ENCODE results near the gene DBH.

The DBH gene

DNA sequence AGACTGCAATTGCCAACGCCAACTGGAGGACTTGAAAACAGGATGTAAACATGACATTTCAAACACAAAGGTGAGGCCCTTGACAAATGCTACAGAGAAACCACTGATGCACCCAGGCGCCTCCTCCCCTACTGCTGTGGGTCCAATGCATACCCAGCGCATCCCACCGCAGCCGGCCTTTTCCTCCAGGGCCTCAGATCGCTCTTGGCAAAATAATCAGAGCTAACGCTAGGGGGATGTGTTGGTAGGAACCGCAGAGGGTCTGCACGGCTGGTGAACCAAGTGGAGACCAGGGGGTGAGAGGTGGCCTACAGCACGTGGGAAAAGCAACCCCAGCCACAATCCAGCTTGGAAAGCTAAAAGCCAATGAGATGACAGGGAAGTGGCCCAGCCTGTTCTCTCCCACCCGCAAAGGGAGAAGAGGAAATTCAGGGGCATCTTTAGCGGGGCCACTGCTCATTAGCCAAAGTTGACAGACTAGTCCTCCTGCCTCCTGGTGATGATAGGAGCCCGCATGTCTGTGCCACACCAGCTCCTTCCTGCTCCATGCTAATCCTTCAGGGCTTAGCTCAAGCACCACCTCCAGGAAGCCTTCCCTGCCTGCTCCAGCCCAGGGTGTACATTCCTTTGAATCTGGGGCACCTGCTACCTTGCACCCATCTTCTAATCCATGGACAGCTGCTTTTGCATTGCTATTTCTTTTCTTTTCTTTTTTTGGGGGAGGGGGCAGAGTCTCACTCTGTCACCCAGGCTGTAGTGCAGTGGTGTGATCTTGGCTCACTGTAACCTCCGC, 32.8 kb upstream of the DBH start:
- H3K4me3 ChIP-seq (ENCODE audit: low read depth, low read length) = no peak overlapping the region

DNA sequence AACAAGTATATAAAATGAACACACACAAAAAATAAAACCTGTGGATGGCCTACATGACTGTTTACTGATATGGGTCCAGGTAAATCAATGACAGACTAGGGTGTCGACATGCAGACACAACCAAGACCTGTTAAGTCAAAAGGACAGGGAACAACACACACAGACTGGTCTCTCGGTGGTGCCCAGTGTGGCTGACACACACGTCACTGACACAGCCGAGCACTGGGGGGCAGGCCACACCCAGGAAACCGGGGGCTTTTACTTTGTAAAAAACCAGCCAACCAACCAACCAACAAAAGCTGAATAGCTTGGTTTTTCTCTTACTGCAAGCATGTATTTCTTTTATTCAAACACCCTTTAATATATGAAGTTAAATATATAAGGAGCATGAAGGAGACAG, 31.9 kb upstream of the DBH start:
- H3K4me3 ChIP-seq (ENCODE audit: low read depth, low read length) = no peak overlapping the region

DNA sequence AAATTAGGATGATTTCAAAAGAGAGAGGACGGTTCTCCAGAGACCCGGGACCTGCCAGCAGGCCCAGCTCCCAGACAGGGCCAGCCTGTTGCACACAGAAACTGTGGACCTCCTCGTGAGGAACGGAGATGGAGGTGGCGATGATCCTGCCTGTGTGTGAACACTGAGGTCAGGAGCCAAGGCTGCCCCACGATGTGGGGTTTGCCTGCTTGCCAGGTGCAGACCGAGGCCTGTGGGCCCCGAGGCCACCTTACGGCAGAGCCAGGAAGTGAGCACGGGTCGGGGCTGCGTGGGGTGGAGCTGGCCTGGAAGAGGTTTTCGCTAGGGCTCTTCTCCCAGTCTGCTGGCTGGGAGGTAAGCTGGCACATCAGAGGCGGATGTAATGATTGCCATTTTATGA, 31.3 kb upstream of the DBH start:
- H3K4me3 ChIP-seq (ENCODE audit: low read depth, low read length) = no peak overlapping the region

DNA sequence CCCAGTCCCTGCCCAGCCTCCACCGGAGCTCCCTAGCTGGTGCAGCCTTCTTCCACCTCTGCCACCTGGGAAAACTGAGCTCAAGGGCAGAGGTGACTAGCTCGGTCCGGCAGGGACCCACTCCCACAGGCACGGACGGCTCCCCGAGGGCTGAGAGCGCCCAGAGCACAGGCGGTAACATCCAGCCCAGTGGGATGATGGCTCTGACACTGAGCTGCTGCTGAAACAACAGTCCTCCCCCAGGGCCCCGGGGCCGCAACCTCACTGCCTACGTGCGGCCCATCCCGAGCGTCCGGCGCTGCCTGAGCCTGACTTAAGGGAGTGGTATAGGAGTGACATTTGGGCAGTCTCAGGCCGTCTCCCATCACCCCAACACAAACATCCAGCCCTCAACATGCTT, 30.7 kb upstream of the DBH start:
- H3K4me3 ChIP-seq (ENCODE audit: low read depth, low read length) = no peak overlapping the region

DNA sequence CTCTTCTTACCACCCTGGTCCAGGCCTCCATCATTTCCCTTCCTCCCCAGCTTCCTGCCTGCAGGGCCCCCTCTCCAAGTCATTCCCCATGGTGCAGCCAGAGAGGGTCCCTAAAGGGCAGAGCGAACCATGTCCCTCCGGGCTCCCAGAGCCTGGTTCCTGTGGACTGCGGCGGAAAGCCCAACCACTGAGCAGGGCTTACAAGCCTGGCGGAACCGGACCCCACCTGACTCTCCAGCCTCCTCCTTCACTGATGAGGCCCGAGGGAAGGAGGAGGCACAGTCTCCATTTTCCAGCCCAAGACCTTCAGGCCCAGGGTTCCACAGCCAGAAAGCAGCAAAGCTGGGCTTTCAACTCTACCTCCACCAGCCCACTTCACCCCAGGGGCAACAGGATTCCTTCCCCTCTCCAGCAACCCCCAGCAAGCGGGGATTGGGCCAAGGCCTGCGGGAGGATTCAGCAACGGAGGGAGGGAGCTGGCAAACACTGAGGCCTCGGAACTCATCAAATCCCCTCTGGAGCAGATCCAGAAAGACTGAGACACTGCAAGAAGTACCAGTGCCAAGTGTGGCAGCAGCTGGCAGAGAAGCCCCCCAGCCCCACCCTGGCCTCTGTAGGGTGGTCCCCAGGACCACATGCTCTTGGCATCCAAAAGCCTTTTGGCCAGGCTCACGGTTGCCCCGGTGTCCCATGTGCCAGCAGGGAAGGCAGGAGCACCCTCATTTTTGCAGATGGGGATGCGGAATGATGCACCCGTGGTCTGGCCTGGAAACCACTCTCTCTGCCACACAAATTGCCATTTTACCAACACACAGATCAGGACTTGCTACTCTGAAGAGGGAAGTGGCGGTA, 30.1 kb upstream of the DBH start:
- no peak overlapping the region for H3K4me3 ChIP-seq (ENCODE audit: low read depth, low read length)

DNA sequence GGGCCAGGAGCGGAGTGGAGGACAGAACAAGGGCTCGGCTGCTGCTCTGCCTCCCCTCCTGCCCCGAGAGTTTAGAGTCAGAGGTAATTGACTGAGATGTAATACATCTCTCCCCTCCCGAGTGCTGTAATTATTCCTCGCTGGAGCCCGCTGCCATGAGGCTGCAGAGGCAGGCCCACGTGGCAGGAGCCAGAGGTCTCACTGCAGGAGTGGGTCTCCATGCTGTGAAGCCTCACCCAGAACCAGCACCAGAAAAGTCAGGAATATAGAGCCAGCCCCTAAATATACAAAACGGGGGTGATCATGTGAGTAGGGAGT, 29.5 kb upstream of the DBH start:
- no peak overlapping the region for H3K4me3 ChIP-seq (ENCODE audit: low read depth, low read length)

DNA sequence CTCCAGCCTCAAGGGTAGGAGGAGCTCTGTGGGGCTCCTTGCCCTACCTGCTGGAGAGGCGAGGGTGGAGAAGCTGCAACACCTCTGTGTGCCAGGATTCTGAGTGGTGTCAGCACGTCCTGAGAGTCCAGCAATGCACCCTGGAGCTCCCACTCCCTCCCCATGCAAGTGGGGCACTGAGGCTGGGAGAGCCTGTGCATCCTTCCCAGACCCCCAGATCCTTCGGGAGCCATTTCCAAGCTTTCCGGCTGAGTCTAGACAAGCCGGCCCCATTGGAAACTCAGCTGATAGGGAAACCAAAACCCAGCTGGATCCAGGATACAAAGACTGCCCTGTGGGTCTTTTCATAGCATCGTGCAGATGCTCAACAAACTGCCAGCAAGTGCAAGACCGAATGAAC, 28.8 kb upstream of the DBH start:
- H3K4me3 ChIP-seq (ENCODE audit: low read depth, low read length) = no peak overlapping the region

DNA sequence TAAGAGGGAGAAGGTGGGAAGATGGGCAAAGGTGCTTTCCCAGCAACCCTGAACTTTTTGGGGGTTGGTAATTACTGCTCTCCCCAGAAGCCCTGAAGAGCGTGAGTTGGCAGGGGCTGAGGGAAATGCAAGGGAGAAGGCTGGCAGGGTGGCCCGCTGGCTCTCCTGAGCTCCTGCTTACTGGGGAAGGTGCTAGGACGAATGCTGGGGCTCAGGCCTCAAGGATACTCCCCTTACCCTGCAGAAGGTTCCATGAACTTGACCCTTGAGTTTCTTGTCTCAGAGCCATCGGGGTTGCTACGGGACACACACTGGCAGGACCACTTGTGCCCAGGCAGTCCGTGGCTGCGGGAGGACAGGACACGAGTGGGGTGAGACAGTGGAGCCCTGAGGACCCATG, 28.2 kb upstream of the DBH start:
- H3K4me3 ChIP-seq (ENCODE audit: low read depth, low read length) = no peak overlapping the region

DNA sequence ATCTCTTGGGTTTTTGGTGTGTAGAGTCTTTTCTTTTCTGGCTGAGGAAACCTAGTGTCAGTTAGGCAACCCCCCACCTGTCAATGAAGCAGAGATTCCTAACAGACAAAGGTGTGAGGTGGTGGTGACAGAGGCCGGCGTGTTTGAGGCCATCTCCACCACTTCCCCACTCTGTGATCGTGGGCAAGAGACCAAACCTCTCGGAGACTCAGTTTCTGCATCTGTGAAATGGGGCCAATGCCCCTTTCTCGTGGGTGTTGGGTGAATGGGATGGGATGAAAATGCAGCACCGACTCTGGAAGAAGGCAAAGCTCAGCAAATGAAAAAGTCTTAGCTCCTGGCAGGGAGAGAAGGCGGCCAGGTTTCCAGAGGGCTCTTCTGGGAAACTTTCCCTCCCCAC, 27.8 kb upstream of the DBH start:
- no peak overlapping the region for H3K4me3 ChIP-seq (ENCODE audit: low read depth, low read length)

DNA sequence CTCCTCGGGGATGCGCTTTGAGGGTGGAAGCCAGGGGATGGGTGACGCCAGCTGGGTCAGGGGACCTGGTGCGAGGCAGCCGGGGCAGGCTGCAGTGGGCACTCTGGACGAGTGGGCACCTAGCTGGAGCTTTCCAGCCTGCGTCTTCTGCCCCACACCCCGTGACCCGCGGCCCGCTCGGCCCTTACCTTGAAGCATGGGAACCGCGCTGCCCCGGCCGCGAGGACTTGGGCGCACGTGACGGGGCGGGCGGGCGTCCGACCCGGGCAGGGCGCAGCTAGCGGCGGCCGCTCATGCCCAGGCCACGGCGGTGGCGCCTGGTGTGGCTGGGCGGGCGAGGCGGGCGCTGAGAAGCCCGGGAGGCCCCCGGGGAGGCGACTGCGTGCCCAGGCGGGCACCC, 27.3 kb upstream of the DBH start:
- H3K4me3 ChIP-seq (ENCODE audit: low read depth, low read length) = no peak overlapping the region

DNA sequence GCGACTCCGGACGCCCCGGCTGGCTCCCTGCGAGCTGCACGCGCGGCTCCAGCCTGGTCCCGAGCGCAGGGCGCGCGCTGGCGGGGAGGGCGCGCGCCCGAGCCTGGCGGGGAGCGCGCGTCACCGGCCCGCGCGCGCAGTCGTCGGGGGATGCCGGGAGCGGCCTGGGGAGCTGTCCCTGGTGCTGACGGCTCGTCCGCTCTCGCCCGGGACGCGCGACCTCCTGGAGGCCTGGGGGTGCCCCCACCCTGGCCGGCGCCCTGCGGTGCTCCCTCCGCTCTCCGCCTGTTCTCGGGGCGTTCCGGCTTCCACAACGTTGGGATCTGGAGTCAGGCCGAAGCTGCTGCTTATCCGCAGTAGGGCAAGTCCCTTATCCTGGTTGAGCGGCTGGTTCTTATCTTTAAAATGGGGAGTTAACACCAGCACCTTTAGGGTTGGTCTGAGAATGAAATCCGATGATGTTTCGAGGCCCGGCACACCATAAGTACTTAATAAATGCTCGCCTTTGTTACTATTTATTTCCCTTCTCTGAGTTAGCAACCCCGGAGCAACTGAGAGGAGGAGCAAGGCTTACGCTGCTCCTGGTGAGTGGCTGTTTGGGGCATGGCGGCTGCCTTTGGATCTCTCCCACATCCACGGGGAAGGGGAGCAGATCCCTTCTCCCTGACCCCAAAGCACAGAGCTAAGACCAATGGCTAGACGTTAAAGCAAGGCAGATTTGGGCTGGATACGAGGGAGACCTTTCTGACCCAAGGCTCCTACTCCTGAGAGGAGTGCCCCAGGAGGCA, 26.7 kb upstream of the DBH start, which contains the start of gene FAM163B:
Gene FAM163B (minus strand): TSS at position 79 of the 788 bp plus-strand sequence. CDS start 29,166 bp downstream, outside the sequence.
- H3K4me3 ChIP-seq (ENCODE audit: low read depth, low read length) = no peak within 1 kb of the TSS

DNA sequence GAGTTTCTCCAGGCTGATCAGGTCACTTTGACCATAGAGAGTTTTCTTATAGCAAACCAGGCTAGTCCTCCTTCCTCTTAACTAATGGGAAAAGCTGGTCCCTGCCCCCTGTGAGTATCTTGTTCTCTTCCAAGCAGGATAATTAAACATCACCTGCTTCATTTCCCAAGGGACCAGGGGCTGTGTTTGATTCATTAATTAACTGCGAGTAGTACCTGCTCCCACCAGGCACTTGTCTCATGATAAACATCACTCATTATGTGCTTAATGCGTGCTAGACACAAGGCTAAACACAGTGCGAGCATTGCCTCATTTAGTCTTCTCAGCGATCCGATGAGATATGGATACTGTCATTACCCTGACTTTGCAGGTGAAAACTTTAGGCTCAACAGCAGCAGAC, 25.3 kb upstream of the DBH start:
- H3K4me3 ChIP-seq (ENCODE audit: low read depth, low read length) = no peak overlapping the region

DNA sequence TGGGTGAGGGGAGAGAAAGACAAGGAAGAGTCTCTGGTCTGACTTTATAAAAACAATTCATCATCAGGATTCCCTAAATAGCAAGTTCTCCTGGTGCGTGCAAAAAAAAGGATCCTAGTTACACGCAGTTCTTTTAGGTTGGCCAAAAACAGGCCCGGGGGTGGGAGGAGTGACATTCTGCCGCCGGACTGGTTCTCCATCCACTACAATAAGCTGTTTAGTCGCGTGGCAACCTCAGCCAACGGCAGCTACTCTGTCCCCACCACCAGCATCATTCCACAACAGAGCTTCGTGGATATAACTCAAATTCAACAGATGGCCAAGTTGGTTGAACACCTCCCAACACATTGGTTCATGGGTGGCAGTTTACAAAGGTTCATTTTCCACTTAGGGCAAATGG, 24.1 kb upstream of the DBH start:
- H3K4me3 ChIP-seq (ENCODE audit: low read depth, low read length) = no peak overlapping the region

DNA sequence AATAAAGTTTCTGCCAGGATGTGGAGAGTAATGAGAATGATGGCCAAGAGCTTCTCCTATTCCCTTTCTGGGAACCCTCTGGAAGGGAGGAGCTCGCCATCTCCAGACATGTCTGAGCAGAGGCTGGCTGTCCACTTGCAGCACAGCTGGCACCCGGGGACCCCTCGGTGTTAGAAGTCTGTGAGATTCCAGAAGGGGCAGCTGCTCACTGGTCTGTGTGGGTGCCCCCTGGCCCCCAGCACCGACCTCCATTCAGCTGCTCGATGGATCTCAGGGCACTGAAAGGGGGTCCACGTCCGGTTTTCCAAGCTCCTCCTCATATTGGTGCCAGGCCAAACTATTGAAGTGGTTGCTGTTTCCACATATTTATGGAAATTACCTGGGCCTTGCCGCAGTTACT, 23.3 kb upstream of the DBH start:
- no peak overlapping the region for H3K4me3 ChIP-seq (ENCODE audit: low read depth, low read length)

DNA sequence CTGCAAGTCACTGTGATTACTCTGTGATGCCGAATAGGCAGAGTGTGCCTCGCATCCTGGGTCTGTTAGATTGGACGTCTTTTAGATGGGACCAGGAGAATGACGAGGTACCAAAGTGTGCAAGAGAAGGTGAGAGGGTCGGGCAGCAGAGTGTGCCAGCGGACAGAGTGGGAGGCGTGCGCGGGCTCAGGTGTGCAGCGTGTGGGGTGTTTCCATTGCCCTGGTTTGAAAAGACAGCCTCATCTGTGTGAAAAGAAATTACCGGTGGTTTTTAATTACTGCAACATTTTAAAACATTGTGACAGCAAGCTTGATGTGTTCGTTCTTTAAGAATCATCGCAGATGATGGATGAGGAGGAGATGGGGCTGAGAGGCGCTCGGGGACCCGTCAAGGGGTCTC, 22.7 kb upstream of the DBH start:
- no peak overlapping the region for H3K4me3 ChIP-seq (ENCODE audit: low read depth, low read length)

DNA sequence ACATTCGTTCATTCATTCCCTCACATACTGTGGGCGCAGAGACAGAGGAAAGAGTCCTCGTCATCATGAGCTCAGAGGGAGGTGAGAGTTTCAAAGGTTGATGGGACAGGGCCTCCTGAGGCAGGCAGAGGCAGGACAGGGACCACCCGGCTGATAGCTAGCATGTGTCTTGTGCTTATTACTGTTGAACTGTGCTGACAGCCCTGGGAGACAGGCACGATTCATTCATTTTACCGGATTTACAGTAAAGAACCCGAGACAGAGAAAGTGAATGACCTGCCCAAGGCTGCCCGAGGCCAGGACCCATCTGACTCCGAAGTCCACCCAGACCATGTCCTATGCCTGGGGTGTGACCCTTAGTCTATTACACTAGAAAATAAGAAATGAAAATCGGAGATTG, 22.1 kb upstream of the DBH start:
- no peak overlapping the region for H3K4me3 ChIP-seq (ENCODE audit: low read depth, low read length)

DNA sequence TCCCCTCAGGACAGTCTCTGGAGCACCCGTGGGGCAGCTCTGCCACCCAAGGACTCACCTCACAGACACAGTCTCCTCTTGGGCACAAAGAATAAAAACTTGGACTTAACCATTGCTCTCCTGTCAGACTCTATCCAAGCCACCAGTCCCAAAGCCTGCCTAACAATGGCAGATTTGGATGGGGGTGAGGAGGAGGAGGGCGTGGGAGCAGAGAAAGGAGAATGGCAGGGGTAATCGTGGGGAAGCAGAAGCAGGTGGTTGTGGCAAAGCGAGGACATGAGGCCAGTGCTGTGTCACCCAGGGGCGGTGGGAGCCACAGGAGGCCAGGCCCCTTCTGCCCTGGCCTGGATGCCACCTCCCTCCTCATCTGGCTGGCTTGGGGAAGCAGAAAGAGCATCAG, 21.5 kb upstream of the DBH start:
- no peak overlapping the region for H3K4me3 ChIP-seq (ENCODE audit: low read depth, low read length)

DNA sequence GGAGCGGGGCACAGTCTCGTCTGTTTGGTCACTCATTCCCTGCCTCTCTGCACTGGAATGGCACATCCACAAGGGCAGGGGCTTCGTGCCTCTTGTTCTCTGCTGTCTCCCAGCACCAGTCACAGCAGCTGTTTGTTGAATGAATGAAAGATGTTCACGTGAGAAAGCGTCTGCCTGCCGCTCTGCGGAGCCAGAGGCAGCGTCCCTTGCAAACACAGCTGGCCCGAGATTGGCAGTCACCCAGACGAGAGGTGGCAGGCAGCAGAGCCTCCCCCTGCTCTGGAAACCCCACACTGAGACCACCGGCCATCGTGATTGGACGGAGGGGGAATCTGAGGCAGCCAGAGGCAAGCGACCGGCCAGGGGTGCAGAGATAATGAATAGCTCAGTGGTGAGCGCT, 21.0 kb upstream of the DBH start:
- H3K4me3 ChIP-seq (ENCODE audit: low read depth, low read length) = no peak overlapping the region

DNA sequence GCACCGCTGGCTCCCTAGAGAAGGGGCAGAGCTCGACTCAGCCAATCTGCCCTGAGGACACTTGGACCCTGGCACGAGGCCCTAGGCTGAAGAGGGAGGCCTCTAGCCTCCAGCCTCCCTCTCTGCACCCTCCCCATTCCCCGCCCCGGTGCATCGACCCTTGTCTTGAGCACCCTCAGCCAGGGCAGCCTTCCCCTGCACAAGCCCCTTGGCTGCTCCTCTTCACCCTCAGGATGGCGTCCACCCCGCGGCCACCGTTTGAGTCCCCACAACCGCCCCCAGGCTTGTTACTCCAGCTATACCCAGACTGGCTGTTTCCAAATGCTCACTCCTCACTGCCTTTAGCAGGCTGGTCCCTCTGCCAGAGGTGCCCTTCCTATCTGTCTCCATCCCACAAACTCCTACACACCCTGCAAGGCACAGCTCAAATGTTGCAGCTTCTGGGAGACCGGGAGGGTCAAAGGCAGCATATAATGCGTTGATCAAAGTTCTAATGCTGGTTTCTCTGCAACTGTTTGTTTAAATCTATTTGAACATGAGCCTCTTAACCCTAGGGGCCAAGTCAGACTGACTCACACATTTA, 20.5 kb upstream of the DBH start:
- no peak overlapping the region for H3K4me3 ChIP-seq (ENCODE audit: low read depth, low read length)

DNA sequence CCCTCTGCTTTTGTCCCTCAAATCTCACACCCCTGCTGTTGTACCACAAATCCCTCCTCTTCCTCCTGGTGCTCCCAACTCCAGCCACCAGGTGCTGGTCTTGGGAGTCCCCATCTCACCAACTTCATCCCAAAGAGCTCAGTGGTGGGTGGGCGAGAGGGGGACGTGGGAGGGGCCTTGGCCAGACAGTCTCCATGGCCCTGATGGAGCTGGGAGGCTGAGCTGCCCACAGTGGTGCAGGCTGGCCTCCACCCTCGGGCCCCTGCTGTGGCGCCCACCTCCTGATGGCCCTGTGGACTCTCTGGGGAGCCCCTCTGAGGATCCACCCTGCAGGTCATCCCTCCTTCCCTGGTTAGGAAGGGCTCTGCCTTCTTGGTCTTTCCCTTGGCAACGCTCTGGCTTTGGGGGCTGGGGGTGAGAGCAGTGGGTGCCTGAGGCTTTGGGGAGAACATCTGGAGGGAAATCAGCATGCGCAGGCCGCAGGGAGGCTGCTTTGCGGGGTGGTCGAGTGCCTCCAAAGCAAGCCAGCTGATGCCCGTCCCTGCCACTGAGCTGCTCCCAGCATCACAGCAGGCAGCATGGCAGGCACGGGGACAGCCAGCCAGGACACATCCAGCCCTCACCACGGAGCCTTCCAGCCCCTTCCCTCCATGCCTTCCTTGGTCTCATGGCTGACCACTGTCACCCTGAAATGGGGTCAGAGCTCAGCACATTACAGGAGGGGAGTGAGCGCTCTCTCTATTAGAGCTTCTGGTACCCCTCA, 19.3 kb upstream of the DBH start:
- no peak overlapping the region for H3K4me3 ChIP-seq (ENCODE audit: low read depth, low read length)

DNA sequence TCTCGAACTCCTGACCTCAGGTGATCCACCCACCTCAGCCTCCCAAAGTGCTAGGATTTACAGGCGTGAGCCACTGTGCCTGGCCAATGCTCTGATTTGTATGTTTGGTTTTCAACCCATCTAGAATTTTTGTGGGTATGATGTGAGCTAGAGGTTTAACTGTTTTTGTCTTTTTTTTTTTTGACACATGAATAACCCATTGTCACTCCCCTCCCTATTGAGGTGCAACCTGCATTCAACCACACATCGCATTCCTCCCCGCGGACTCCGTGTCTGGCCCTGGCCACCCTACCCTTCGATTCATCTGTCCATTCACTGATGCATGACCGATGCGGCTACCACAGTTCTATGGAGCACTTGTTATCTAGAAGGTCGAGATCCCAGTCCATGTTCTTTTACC, 17.4 kb upstream of the DBH start:
- no peak overlapping the region for H3K4me3 ChIP-seq (ENCODE audit: low read depth, low read length)
